NCI-H1417 treated with DMSO at 0.1 percent for 48 hours (cell line): ENCODE data around the gene RESP18.

Experiments used
- DNase-seq: peaks from one replicate; lab custom pipeline; 2025; lab: John Stamatoyannopoulos, UW

Gene RESP18

GRCh38 chr2:219277703-219278654 is 54.6 kb downstream of the RESP18 start:
- peak; percentile 13 for DNase-seq
